HG03060 (cell line): ENCODE results near the gene ASCL5.

Source experiments
- ATAC-seq: cut with Tn5 transposase; IDR thresholded peaks from one replicate; pipeline ENCODE4 v1.9.1; 2021; ENCODE audit warnings: low read depth, moderate number of reproducible peaks; ENCODE audit not compliant: unreplicated experiment

Gene ASCL5

DNA sequence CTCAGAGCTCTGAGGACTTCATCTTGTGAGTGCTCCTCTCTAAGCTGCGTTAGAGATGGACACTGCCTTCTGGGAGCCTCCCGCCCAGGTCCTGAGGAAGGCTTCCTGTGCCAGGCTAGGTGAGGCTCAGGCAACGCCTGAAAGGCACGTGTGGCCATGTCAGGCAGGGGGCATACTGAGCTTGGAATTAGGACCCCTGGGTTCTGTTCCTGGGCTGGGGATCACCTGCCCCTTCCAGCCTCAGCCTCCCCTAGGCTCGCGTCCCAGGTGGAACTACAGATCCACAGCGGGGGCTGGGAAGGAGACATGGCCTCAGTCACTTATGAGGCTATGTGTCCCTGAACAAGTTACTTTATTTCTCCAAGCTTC is 10.0 kb upstream of the ASCL5 start:
- ATAC-seq: no peak

DNA sequence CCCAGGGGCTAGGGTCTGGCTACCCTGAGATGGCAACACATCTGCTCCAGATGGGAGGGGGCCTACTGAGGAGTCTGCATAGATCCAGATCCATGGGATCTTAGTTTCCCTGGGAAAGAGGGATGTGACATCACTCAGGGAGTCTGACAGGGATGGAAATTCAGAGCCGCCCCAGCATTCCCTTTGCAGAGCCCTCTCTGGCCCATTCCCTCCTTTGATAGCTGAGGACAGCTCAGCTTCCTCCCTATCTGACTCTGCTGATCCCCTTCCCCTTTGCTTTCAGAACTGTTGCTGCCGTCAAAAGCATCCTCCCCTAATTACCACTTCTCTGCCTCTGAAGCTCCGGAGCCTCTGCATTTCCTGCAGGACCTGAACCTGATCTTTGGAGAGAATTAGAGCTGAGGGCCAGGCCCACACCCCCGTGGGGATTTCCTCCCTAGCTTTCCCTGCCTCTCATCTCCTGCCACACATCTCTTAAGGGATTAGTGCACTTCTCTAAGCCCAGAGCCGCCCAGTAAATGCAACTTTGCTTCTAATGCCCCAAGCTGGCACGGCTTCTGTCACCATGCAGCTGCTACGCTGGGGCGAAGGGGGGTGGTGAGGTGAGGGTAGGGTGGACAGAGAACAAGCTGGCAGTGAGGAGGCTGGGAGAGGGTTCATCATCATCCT is 9.5 kb upstream of the ASCL5 start:
- no peak for ATAC-seq

DNA sequence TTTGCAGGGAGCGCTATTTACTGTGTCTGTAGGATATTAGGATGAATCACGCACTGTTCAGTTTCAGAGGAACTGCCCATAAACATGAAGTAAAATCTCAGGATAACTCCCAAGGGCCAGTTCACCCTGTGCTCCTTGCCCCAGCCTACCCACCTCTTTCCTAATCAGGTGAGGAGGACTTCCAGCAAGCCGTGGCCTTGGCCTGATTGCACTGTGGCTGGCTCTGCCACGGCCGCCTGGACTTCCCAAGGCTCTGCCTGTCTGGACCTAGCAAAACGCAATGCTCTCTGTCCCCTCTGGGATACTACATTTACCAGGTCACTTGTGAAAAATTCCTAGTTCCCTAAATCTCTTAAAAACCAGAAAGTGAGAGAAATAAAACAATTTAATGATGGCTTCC is 7.4 kb upstream of the ASCL5 start:
- no peak for ATAC-seq

DNA sequence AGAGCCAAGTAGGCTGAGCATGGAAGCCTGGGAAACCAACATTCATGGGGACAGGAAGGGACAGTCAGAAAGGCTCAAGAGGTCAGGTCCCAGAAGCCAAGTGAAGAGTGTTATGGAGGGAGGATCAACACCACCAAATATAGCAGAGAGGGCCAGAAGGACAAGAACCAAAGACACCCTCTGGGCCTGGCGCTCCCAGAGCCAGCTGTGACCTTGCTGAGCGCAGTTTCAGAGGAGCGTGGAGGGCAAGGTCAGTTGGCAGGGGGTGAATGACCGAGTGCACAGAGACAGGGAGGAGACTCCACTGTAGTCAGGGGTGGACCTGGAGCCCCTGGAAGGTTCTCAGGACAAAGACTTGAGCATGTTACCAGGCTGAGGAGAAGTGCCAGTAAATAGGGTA is 4.4 kb upstream of the ASCL5 start:
- ATAC-seq: no peak

DNA sequence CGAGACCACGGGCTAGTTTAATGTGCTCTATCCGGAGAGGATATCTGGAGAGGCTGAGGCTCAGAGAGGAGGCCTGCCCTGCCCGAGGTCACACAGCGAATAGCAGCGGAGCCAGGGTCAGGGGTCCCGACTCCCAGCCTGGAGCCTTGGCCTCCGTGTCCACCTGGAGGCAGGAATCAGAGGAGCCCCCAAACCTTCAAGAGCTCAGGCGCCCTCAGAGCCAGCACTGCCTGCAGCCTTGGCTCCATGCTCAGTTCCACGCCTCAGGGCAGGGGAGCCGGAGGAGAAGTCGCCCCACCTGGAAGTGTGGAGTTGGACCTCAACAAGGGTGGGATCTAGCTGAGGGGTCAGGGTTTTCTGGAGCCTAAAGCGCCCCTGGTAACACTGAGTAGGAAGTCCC is 2.0 kb upstream of the ASCL5 start:
- no peak for ATAC-seq

DNA sequence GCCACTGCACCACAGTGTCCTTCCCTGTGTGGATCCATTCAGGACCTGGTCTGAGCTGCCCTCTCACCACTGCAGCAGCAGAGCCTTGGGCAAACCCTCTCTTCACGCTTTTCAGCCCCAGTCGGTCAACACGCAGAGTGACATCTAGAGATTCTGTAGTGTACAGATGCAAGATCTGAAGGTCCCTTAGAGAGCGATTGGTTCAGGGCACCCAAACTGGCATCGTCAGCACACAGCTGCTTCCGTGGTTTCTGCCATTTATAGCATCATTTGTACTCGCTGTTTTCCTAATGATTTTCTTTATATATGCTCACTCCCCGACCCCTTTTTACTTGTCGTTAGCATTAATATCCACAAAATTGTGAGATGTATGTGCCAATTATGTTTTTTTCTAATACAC is 1.5 kb upstream of the ASCL5 start:
- ATAC-seq: no peak

DNA sequence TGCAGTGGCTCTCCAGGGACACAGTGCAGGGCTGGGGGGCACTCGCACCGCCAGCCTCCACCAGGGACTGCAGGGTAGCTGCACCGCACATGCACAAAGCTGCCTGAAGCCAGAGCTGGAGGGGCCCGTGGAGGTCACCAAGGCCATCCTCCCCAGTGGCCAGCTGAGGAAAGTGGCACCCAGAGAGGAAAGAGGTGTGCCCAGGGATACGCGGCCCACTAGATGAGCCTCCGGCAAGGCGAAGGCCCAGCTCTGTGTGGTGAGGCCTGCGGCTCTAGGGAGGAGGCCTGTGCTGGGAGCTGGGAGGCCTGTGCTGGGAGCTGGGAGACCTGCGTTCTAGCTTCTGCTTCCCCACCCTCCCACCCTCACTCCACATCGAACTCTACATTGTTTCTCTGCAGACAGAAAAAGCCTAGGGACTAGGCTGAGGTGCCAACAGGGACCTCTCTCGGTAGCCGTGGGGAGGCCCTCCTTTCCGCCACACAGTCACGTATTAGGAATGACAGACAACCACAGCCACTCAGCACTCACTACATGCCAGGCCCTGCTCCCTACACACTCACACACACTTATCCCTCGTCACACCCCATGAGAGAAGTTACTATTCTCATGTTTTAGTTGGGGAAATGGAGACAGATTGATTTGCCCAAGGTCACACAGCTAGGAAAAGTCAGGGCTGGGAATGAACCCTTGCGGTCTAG is 921 bp upstream of the ASCL5 start:
- ATAC-seq: no peak

DNA sequence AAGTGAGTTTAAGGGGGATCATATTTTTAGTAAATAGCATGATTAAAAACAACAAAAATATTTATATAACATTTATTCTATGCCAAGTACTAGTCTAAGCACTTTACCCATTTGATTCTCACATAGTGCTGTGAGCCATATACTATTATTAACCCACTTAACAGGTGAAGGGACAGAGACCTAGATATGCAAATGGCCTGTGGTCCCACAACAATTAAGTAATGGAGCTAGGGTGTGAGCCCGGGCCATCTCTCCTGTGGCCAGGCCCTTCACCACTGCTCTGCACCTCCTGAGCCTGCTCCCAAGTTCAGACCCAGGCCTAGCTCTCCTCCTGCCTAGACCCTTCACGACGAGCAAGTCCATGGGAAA is 537 bp downstream of the ASCL5 start:
- no peak for ATAC-seq

DNA sequence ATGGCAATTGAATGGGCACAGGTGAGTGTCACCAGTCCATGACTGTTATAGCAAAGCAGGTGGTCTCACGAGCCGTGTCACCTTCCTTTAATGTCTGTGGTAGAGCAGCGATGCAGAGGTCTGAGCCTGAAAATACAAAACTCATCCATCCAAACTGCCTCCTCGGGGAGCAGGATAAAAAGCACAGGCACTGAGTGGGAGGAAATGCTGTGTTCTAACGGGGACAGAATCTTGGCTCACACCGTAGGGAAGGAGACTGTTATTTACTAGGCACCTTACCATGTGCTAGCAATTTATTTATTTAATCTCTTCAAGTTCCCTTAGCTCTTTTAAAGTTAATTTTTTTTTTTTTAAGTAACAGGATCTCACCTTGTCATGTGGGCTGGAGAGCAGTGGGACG is 1.2 kb downstream of the ASCL5 start:
- no peak for ATAC-seq

DNA sequence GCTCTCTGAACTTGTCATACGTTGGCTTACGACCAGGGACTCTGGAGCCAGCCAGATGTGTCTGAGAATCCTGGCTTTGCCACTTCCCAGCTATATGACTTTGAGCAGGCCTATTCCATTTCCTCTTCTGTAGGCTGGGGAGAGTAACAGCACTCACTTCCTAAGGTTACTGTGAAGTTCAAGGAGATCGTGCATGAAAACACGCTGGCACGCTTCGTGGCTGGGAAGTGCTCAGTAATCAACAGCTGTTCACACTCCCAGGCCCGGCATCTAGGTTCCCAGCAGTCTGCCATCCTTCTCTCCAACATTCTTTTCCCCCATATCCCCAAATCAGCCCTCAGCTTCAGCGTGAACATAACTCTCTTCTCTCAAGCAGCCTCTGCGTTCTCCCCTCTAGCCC is 2.0 kb downstream of the ASCL5 start:
- no peak for ATAC-seq

DNA sequence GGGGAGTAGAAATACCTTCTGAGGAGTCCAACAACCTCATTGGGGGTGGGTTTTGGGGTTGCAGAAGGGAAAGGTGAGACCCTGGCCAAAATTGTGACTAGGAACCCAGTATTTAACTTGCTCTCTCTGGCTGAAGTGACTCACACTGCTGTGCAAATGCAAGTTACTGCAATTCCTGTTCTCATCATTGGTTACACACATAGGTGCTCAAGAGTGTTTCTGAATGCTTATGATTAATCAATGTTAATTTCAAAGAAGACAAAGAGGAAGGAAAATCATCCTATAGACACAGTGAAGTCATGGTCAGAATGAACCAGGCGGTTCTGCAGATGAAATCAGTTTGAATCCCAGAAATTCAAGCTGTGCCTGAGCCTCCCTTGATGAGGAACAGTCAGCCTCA is 3.1 kb downstream of the ASCL5 start:
- ATAC-seq: no peak

DNA sequence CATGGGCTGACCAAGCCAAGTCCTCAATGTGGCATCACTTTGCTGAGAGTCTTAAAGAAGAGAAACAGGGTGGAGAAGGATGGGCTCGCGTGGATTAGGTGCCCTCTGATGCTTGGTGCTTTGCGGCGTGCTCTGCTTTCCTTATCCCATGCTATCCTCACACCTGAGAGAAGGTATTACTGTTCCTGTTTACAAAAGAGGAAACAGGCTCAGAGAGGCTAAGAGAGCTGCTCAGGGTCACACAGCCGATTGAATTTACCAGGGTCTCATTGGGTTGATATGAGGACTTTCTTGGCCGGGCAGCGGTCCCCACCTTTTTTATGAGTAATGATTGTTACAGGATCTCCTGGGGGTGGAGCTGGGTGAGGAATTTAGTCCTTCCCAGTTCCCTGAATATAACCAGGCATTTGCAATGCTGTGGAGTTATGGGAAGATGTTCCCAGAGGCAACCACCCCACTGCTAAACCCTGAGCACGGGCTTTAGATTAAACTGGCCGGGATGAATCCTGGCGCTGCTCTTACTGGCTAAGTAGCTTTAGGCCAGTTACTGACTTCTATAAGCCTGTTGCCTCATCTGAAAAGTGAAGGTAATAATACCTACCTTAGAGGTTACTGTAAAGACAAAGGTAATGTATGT is 4.5 kb downstream of the ASCL5 start:
- ATAC-seq: no peak

DNA sequence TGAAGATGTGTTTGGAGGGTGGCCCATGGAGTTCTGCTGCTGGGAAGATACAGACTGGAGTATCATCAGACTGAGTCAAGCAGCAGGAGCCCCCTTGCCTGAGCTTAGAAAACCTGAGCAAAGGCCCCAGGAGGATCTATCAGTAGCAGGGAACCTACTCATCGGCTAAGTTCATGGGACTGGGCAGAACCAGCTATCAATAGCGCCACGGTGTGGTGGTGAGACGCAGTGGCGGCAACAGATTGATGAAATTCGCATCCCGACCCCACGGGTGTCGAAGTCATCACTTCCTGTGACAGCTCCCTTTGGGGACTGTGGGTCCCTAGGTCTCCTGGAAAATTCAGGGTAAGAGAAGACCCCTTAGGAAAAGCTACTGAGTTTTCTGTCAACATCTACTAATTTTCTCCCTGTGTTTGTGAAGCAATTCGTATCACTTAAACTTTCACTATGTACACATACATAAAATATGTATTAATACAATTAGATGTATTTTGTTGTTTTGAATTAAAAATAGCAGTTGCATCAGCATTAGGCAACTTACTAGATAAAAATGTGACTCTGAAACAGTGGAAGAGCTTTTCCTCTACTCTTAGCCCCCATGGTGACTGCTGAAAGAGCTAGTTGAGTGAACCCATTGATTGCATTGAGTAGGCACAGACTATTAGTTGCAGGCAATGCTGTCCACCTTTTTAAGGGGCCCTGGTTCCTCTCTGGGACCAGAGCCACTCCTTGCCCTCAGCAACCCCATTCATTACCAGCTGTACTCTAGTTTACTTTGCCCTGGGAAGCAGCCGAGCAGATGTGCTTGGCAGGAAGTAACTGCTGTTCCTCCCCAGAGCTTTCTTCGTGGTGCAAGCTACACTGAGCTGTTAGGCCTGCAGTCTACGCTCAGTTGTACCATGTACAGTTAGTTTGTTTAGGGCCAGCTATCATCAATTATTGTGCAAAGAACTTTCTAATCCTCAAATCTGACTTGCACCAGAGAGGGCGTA is 7.5 kb downstream of the ASCL5 start:
- ATAC-seq: no peak

DNA sequence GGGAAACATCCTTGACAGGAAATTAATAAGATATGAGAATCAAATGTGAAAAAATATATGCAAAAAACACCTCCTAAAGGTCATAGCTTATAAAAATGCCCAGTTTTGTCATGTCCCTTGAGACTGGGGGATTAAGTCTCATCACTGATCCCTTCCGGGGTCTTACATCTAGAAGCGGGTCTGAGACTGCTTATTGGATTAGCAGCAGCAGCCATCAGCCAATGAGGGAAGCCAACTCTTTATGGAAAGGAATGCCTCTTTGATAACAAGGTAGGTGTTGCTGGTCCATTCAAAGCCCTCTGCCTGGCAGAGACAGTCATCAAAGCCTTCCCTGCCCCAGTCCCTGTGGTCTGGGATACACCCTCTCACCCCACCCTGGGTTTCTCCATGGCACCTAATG is 10.9 kb downstream of the ASCL5 start:
- ATAC-seq: no peak

DNA sequence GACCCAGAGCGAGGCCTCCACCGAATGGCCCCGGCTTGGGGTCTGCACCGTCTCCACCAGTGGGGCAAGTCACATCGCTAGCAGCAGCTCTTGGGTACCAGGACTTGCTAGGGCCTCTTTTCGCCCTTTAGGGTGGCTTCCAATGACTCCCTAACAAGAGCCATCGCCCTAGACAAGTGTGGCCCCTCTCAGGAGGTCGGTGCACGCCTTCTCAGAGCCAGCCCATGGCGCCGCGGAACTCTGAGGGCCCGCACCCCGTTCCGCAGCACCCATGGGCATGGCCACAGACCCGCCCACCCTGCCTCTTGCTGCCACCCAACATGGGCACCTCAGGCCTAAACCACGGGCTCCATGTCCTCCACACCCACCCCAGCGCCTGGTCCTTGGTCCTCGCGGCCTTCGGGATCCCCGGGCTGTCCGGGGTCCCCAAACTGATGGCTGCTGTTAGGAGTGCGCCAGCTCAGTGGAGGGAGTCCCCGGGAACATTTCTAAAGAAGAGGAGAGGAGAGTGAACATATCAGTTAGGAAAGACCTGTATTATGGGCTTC is 11.5 kb downstream of the ASCL5 start:
- no peak for ATAC-seq

DNA sequence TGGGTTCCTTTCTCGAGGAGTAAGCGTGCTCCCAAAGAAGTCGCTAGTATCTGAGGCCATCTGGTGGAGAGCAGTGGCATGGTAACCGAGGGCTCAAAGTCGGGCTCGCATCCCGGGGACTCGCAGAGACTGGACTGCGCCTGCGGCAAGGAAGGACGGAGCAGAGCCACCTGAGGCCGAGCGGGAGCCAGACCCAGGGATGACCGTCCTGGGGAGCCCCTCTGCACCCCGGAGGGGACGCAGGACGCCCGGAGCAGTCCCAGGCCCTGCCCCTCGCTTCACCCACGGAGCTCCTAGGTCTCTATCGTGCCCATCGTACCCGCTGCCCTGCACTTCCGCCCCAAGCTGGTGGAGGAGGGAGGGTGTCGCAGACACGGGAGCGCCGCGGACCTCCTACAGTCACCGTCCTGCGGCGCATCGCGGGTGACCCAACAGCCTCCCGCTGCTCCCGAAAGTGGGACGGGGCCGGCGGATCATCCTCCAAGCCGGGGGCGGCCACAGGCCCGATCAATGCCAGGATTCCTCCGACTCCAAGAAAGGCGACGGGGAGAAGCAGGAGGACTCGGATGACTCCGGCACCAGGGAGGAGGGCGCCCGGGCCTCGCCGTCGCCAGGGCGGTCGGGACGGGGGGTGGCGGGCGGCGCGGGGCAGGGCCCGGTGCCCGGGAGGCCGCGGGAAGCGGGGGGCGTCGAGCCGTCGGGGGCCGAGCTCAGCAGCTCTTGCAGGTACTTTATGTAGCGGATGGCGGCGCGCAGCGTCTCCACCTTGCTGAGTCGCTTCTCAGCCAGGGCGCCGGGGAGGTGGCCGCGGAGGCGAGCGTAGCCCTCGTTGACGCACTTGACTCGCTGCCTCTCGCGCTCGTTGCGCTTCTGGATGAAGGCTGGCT is 12.5 kb downstream of the ASCL5 start:
- ATAC-seq: peak; percentile 62

DNA sequence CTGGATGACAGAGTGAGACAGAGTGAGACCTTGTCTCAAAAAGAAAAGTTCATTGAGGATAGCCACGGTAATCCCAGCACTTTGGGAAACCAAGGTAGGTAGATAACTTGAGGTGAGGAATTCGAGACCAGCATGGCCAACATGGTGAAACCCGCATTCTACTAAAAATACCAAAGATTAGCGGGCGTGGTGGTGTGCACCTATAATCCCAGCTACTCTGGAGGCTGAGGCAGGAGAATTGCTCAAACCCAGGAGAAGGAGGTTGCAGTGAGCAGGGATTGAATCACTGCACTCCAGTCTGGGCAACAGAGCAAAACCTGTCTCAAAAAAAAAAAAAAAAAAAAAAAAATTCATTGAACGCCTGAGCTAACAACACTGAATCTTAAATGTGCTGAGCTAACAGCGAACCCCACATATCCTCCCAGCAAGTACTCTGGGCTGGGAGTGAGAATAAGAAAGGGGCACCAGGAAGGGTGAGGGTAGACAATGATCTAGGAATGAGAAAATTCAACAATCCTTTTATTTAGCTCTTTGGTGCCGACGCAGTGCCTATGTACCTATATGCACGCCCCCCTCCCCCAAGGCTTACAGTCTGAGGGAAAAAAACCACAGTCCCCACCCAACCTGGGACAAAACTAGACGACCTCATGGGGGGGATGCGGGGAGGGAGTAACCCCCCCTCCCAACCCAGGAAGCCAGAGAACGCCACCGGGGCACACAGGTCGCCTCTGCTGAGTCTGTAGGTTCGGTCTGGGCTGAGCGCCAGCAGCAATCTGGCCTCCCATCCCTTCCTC is 13.3 kb downstream of the ASCL5 start:
- no peak for ATAC-seq

DNA sequence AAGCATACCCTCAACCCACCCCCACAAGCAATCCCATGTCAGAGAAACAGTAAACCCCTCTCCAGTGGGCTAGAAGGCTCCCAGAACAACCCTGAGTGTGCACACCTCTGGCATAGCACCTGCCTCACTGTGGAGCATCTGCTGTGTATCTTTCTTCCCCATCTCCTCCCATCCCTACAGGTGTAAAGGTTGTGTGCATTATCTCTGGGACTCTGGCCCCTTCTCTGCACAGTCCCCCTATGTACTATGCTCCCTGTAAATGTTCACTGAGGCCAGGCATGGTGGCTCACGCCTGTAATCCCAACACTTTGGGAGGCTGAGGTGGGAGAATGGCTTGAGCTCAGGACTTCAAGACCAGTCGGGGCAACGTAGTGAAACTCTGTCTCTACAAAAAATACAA is 14.1 kb downstream of the ASCL5 start:
- ATAC-seq: no peak

DNA sequence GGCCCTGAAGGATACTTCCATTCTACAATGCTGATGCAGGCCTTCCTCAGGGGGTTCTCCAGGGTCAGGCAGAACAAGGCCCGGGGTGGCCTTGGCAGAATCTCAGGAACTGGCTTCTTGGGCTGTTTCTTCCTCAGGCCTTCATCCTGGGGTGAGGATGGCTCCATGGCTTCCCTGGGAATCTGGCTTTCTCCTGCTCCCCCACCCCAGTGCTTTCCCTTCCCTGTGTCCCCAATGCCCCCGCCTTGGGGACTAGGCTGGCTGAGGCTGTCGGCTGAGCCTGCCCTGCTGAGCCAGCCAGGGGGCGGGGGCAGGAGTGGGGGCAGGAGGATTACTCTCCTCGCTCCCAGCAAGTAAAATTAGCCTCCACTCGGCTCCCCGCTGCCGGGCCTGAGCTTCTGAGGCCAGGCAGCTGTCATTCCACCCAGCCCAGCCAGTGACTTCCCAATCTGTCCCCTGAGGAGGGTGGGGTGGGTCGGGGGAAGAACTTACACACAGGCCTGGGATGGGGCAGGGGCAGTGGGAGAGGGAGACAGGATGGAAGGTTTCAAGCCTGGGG is 14.7 kb downstream of the ASCL5 start, which contains the start of gene CACNA1S:
TSS of gene CACNA1S (minus strand) at position 254 of the 559 bp plus-strand sequence. CDS start at position 167, 87 bp downstream.
- no peak for ATAC-seq
